HG03097 (cell line): Measurements from ENCODE around the gene PSMD14.
"Not testable (repeated sequence)": the region's sequence is repeated elsewhere in the genome, so short reads cannot be mapped to it uniquely, and the experiment has no call there.

Source experiments
- ATAC-seq: cut with Tn5 transposase; IDR thresholded peaks from one replicate; pipeline ENCODE4 v1.9.1; 2021; ENCODE audit not compliant: unreplicated experiment, low FRiP score

Gene PSMD14

DNA sequence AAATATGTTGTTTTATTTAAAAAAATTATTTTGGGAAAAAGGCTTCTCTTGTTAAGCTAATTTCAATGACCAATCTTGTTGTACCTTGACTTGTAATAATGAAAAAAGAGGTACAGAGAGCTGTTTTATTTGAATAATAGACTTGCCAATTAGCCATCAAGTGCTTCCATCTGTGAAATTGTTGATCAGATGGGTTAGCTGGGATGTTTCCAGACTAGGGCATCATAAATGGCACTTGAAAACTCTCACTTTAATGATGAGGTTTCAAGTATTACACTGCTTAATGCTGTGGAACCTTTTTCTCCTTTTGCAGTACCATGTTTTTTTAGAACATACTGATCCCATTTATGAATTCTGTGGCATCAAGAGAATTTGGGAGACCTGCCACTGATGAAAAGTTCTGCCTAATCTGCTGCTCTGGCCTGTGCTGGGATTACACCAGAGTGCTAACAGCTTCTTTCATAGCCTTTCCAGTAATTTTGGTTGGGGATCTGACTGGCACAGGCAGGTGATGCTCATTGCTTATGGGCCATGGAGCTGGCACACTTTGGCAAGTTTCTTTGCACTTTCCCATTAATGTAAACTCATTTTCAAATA is 24.2 kb downstream of the PSMD14 start:
- no peak for ATAC-seq

DNA sequence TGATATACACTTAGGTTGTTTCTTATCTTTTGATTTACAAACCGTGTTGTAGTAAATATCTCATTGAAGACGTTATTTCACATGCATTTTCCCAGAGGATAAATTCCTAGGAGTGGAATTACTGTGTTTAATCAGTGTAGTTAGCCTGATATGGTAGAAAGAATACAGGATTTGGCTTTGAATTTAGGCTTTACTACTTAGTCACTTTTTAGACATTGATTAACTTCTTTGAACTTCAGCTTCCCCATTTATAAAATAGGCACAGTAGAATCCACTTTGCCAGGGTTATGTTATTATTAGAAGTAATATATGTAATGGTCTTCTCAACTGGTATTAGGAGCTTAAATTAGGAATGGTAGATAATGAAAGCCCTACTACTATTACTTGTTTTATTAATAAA is 27.4 kb downstream of the PSMD14 start:
- ATAC-seq = no peak

DNA sequence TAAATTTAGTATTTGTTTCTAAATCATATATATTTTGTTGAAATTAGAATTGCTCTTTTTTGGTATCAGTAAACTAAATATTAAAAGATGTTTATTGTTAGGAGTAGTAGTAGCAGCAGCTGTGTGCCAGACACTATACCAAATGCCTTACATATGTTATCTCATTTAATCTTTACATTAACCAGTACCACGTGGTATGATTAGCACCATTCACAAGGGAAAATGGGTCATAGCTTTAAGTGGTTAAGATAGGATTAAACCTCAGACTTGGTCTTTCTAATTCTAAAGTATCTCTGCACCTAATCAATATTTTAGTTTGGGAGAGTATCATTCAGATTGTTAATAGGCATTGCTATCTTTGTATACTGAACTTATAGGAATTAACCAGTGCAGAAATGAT is 29.0 kb downstream of the PSMD14 start:
- no peak for ATAC-seq

DNA sequence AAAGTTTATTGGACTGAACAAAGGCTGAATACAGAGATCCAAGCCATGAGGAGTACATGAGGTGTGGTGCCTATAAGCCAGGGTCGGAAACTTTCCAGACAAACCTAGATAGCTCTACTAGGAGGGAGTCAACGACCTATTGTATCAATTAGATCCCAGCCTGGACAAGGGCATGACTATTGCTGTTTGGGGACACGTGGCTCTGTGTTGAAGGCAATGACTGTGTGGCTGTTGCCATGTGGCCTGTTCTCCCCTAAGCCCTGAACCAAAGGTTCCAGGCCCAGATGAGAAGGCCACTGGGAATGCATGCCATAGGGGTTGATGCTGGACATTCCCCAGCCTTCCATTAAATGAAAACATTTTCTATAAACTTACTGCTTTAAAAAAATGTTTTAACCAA is 31.3 kb downstream of the PSMD14 start:
- not testable (repeated sequence) for ATAC-seq

DNA sequence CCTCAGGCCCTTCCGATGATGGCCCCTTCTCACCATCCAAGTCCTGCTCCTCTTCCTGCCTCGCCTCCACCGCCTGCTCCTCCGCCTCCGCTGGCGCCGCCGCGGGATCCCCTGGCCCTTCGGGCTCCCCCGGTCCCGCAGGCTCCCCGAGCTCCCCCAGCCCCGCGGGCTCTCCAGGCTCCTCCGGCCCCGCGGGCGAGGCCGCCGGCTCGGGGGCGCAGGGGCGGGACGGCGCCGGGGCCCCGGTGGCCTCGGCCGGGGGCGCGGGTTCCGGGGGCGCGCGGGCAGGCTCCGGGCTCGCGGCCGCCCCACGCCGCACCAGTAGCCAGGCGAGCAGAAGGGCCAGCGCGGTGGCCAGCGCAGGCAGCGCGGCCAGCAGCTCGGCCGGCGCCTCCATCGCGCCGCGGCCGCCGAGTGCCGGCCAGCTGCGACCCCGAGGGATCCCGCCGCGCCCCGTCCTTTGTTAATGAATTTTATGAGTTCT is 32.7 kb downstream of the PSMD14 start:
- ATAC-seq = not testable (repeated sequence)

DNA sequence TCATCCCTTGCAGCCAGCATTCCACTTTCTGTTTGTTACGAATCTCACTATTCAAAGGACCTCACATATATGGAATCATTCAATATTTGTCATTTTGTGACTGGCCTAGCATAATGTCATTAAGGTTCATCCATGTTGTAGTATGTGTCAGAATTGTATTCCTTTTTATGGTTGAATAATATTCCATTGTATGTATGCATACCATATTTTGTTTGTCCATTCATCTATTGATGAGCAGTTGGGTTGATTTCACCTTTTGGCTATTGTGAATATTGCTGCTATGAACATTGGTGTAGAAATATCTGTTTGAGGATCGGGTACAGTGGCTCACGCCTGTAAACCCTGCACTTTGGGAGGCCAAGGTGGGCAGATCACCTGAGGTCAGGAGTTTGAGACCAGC is 35.0 kb downstream of the PSMD14 start:
- ATAC-seq = no peak

DNA sequence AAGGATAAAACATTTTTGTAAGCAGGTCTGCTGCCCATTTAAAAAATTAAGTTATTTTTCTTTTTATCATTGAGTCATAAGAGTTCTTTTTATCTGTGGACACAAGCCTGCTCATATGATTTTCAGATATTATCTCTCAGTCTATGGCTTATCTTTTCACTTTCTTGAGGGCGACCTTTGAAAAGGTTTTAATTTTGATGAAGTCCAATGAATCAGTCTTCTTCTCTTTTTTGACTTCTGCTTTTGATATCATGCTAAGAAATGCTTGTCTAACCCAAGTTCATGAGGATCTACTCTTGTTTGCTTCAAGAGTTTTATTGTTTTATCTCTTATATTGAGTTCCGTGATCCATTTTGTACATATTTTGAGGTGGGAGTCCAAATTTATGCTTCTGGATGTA is 36.5 kb downstream of the PSMD14 start:
- no peak for ATAC-seq

DNA sequence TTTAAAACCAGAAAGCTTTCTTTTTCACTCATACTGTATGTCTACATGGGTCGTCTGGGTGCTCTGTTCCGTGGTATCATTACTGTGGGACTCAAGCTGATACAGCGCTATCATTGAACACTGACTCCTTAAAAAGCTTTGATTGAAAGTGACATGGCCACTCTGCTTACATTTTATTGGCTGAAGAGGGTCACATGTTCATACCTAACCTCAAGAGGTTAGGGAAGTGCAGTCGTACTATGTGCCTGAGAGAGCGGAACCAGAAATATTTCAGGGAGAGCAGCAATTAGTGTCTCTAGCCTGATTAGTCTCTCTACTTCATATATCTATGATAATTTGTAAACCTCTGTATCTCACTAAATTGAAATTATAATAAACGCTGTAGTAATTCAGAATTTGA is 43.5 kb downstream of the PSMD14 start:
- no peak for ATAC-seq

DNA sequence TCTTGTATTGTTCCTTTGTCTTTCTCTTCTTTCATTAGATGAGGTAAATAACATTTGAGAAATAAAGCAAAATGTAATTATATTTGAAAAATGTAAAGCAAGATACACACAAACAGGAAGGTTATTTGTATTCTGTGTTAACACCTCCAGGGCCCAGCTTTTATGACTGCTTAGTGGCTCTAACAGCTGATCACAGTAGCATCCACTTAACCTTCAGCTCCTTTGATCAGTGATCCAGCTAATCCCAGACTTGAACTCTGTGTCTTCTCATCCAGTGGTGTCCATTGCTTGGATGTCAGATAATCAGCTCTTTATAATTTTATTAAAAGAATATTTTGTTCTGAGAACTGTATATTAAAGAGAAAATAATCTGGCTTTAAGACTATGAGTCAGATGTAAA is 44.5 kb downstream of the PSMD14 start:
- no peak for ATAC-seq

DNA sequence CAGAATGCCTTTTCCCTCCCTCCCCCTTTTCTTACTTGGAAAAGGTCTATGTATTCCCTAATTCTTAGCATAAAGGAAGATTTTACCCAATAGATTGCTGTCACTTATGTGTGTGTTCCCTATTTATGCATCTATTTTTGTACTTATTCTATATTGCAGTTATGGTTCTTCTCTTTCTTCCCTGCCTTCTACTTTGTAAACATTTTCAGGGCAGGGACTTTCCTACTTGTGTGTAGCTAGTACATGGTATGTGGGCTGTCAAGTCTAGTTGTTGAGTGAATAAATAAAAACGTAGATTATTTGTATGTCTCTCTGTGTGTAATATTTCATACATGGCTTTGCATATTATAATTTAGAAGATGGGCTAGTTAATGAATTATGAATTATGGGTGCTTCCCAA is 45.3 kb downstream of the PSMD14 start:
- no peak for ATAC-seq

DNA sequence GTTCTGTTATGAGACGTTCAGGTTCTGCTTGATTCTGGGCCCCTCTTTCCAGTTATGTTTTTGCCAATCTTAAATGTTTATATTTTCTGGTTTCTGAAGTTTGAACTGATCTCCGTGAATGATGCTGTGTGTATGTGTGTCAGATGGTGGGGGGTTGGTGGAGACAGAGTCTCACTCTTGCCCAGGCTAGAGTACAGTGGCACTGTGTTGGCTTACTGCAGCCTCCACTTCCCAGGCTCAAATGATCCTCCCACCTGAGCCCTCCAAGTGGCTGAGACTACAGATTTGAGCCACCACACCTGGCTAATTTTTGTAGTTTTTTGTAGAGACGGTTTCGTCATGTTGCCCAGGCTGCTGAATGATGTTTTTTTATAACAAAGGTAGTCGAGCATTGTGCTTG is 45.9 kb downstream of the PSMD14 start:
- no peak for ATAC-seq

DNA sequence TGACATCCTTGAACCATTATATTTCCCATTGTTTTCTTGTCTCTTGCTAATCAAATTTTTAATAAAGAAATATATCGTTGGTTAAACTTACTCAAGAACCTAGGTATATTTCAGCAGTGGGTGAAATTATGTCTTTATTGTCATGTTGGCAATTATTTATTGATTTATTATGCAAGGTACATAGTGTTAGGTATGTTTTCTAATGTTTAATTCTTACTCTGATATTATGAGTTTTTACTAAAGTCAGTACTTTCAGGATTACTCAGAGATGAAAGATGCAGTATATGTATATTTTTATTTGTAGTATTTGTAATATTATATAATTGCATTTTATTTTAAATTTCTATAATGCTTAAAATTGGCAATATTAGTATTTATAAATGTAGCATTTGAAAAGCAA is 46.9 kb downstream of the PSMD14 start:
- no peak for ATAC-seq

DNA sequence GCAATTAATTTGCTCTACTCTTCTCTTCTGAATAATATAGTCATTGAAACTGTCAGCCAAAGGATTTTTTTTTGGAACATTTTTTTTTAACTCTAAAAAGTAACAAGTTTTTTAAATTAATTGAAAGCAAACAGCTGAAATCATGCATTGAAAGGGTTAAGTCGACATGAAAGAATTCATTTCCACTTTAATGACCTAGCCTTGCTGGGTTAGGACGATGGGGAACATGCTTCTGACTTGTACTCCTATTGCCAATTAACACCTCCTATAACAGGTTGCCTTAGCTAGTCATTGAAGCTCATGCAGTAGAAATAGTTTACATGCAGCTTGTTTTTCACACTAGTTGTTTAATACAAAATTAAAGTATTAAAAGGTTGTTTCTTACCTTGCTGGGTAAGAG is 47.8 kb downstream of the PSMD14 start:
- no peak for ATAC-seq

DNA sequence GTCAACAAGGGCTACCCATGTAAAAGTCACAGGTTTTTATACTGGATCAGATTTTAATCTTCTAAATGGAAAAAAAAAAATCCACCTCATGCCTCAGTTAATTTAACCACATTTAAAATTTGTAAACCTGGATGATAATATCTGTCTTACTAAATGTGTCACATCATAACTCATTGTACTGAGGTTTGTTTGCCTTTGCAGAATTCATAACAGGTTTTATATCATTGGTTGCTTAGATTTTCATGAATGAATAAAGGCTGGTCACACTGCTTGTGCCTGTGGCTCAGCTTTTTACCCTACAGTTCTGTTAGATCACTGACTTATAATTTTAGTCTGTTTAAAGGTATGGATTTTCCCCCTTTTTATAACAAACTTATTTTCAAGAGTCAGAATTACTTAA is 48.9 kb downstream of the PSMD14 start:
- ATAC-seq = no peak

DNA sequence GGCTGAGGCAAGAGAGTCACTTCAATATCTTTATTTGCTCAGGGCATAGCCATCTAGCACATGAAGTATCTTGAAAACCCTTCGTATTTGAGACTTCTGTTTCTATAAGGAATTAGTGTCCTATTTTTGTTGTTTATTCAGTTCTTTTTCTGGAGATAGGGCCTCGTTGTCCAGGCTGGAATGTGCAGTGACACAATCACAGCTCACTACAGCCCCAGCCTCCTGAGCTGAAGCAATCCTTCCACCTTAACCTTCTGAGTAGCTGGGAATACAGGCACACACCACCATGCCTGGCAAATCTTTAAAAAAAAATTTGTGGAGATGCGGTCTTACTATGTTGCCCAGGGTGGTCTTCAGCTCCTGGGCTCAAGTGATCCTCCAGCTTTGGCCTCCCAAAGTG is 50.6 kb downstream of the PSMD14 start:
- no peak for ATAC-seq

DNA sequence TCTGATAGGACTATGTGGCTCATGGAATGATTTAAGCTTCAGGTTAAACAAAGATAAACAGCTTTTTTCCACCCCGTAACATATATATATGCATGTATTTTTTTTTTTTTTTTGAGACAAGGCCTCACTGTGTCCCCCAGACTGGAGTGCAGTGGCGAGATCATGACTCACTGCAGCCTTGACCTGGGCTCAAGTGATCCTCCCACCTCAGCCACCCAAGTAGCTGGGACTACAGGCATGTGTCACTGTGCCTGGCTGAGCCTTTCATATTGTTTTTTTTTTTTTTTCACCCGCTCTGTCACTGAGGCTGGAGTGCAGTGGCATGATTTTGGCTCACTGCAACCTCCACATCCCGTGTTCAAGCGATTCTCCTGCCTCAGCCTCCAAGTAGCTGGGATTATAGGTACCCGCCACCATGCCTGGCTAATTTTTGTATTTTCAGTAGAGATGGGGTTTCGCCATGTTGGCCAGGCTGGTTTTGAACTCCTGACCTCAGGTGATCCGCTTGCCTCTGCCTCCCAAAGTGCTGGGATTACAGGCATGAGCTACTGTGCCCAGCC is 52.0 kb downstream of the PSMD14 start:
- ATAC-seq = not testable (repeated sequence)

DNA sequence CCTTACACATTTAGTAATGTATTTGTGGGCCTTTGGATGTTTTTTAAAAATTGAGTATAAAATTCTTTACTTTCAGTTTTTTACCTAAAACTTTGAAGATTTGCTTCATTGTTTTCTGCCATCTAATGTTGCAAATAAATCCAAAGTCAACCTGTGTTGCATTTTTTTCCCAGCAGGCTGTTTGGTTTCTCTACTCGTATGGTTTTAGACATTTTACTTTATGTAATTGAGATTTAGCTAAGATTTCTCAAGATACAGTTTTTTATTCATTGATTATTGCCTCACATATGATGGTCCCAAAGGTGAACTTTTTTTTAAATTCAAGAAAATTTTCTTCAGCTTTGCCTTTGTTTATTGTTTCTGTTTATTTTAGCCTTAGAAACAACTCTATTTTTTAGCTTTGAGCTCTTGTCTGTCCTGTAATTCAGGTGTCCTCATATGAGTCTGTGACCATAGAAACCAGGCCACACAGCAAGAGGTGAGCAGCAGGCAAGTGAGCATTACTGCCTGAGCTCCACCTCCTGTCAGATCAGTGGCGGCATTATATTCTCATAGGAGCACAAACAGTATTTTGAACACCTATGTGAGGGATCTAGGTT is 54.4 kb downstream of the PSMD14 start:
- ATAC-seq = no peak

DNA sequence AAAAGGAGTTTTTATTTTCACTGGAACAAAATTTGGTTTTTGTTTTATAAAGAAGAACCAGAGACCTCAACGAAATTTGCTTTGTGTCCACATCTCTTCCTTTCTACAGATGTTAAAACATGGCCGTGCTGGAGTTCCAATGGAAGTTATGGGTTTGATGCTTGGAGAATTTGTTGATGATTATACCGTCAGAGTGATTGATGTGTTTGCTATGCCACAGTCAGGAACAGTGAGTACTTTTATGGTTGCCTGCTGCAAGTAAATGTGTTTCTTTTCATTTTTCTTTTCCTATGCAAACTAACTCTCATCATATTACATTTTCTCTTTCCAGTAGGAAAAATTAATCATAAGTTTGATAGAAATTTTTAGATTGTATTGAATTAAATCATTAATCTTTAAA is 59.5 kb downstream of the PSMD14 start:
- ATAC-seq = no peak

DNA sequence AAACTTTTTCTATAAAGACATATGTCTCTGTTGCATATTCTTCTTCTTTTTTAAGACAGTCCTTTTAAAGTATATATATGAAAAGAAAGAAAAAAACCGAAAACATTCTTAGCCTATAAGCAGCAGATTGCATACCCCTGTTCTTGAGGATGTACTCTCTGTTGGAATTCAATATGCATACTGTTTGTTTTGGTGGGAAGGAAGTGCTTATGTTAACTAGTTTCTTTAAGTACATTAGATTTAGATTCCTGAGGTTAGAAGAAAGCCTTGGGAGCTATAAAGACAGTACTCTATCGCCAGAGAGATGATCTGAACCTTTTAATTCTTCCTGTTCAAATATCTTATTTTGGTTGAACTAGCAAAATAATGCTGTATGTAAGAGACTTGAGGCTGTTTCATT is 61.1 kb downstream of the PSMD14 start:
- ATAC-seq = no peak

DNA sequence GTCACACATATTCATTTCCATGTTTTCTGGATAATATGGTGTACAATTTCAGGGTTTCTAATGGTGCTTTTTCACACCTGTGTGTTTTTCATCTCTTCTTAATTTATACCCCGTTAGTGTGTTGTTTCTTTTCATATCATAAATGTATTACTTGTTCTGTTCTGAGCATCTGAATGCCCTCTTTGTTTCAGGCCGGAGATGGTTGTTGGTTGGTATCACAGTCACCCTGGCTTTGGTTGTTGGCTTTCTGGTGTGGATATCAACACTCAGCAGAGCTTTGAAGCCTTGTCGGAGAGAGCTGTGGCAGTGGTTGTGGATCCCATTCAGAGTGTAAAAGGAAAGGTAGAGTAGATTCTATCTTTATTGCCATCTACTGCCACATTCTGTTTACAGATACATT is 62.8 kb downstream of the PSMD14 start:
- no peak for ATAC-seq

DNA sequence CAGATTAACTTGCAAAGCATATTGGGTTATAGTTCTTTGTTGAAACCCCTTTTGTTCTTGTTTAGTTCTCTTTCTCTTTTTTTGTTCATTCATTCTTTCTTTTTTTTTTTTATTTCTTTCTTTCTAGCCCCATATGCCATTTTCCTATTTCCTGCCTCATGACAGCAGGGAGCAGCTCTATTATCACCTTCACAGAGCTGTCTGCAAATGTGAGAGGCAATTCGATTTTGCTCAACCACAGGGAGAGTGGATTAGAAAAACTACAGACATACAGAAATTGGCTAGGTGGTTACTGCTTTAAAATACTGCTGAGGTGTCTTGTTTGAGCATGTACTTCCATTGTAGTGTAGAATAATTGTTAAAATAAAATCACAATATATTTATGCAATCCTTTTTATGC is 63.6 kb downstream of the PSMD14 start:
- no peak for ATAC-seq

DNA sequence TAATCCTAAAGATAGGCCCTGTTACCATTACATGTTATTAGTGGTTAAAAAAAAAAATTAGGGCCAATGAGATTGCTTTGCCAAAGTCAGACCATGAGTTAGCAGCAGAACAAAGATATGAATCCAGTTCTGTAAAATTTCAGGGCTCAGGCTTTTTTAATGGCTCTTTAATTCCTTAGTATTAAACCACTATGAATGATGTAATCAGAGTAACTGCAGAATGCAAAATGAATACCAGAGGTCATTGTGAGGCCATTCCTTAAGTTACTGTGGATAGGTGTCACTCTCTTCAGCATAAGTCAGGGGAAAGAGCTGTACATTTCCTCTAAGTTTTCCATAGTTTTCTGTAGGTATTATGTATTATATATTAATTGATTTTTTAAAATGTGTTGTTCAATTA is 65.7 kb downstream of the PSMD14 start:
- no peak for ATAC-seq
